IMR-90 (cell line): ENCODE data around the gene ADGRA1. TPM values are rescaled to one million over a fixed set of nuclear protein-coding genes. Genes with fewer than 3 reads are reported as not detected.

ENCODE experiments used
- ATAC-seq: fragments of 200-7000 bp; cut with Tn5 transposase; 2 replicates; pipeline ENCODE4 v1.9.1; 2020; ENCODE audit warnings: low read depth, mild to moderate bottlenecking, moderate library complexity
- BruUV-seq: library from RNA; stranded (reverse); fragments of 400-500 nt; replicated peaks from 2 replicates; lab custom pipeline; 2021; lab: Mats Ljungman, UMichigan
- CTCF ChIA-PET: fragments of 300-600 bp; formaldehyde crosslinking; extraction: SDS; loops from one replicate; lab custom pipeline; 2021; ENCODE audit warnings: antibody characterized with exemption; lab: Yijun Ruan, JAX
- POLR2A ChIA-PET: fragments of 300-600 bp; sonication (Branson Sonifier 250); formaldehyde crosslinking; loops from one replicate; lab custom pipeline; 2022; ENCODE audit warnings: antibody characterized with exemption; ENCODE audit not compliant: unreplicated experiment; lab: Charles Lee
- DNase-seq: peaks from one replicate; pipeline ENCODE4 v3.0.0; 2013
- H2AFZ ChIP-seq: replicated peaks from 2 replicates; pipeline ENCODE3; 2013; ENCODE audit warnings: low read length, mild to moderate bottlenecking; ENCODE audit not compliant: poor library complexity
- H2AK5ac ChIP-seq: 2 replicates; pipeline ENCODE4 v1.6.1; 2013; ENCODE audit warnings: low read depth, low read length, inconsistent platforms
- H2AK9ac ChIP-seq: replicated peaks from 2 replicates; pipeline ENCODE3; 2013; ENCODE audit warnings: mild to moderate bottlenecking, low read depth, low read length, moderate library complexity; ENCODE audit not compliant: poor library complexity
- H2BK120ac ChIP-seq: 2 replicates; pipeline ENCODE4 v1.6.1; 2013; ENCODE audit warnings: low read depth, low read length, inconsistent platforms
- H2BK15ac ChIP-seq: 3 replicates; pipeline ENCODE4 v1.6.1; 2013; ENCODE audit warnings: low read depth, low read length, inconsistent platforms
- H2BK20ac ChIP-seq: 2 replicates; pipeline ENCODE4 v1.6.1; 2013; ENCODE audit warnings: low read depth, mild to moderate bottlenecking, inconsistent platforms, low read length, moderate library complexity
- H2BK5ac ChIP-seq: 2 replicates; pipeline ENCODE4 v1.6.1; 2013; ENCODE audit warnings: mild to moderate bottlenecking, low read depth, low read length, inconsistent platforms; ENCODE audit not compliant: poor library complexity, severe bottlenecking
- H3K14ac ChIP-seq: replicated peaks from 2 replicates; pipeline ENCODE4 v1.6.1; 2013; ENCODE audit warnings: low read depth, low read length, inconsistent platforms
- H3K18ac ChIP-seq: 2 replicates; pipeline ENCODE4 v1.6.1; 2013; ENCODE audit warnings: low read depth, low read length, control low read depth
- H3K23ac ChIP-seq: 2 replicates; pipeline ENCODE4 v1.6.1; 2013; ENCODE audit warnings: low read depth, low read length, inconsistent platforms
- H3K27ac ChIP-seq: 2 replicates; pipeline ENCODE4 v1.5.1; 2013; ENCODE audit warnings: mild to moderate bottlenecking, control low read depth, low read length; ENCODE audit not compliant: insufficient read depth
- H3K27me3 ChIP-seq: 2 replicates; pipeline ENCODE4 v1.6.1; 2013; ENCODE audit warnings: low read length; ENCODE audit not compliant: control insufficient read depth, insufficient read depth
- H3K36me3 ChIP-seq: 2 replicates; pipeline ENCODE4 v1.6.1; 2013; ENCODE audit warnings: low read length, mixed read lengths; ENCODE audit not compliant: control insufficient read depth, insufficient read depth
- H3K4ac ChIP-seq: 2 replicates; pipeline ENCODE4 v1.6.1; 2013; ENCODE audit warnings: low read depth, low read length, inconsistent platforms
- H3K4me1 ChIP-seq: 2 replicates; pipeline ENCODE4 v1.6.1; 2013; ENCODE audit warnings: low read length, mixed read lengths; ENCODE audit not compliant: control insufficient read depth, insufficient read depth
- H3K4me2 ChIP-seq: 2 replicates; pipeline ENCODE4 v1.6.1; 2013; ENCODE audit warnings: low read depth, mild to moderate bottlenecking, control low read depth, low read length, moderate library complexity
- H3K4me3 ChIP-seq: 2 replicates; pipeline ENCODE4 v1.5.1; 2013; ENCODE audit warnings: low read depth, mild to moderate bottlenecking, control low read depth, low read length, moderate library complexity; ENCODE audit not compliant: insufficient read depth
- H3K56ac ChIP-seq: 2 replicates; pipeline ENCODE4 v1.6.1; 2013; ENCODE audit warnings: low read length, inconsistent platforms; ENCODE audit not compliant: insufficient read depth; ENCODE audit errors: extremely low read depth
- H3K79me1 ChIP-seq, 2 experiments: 2 replicates each; pipeline ENCODE4 v1.6.1; 2013; ENCODE audit warnings: low read length in 2 of 2, inconsistent platforms in 1 of 2, low read depth in 1 of 2
- H3K9ac ChIP-seq: 2 replicates; pipeline ENCODE4 v1.6.1; 2013; ENCODE audit warnings: low read depth, low read length, control low read depth
- H3K9me1 ChIP-seq: 2 replicates; pipeline ENCODE4 v1.6.1; 2013; ENCODE audit warnings: low read length, inconsistent platforms; ENCODE audit not compliant: insufficient read depth
- H3K9me3 ChIP-seq: 2 replicates; pipeline ENCODE4 v1.6.1; 2013; ENCODE audit warnings: low read length; ENCODE audit not compliant: control insufficient read depth, insufficient read depth
- H4K20me1 ChIP-seq: 2 replicates; pipeline ENCODE4 v1.6.1; 2013; ENCODE audit warnings: low read length, inconsistent platforms; ENCODE audit not compliant: insufficient read depth
- H4K5ac ChIP-seq: 2 replicates; pipeline ENCODE4 v1.6.1; 2013; ENCODE audit warnings: mild to moderate bottlenecking, low read depth, low read length, control low read depth
- H4K8ac ChIP-seq, 2 experiments: 2 replicates each; pipeline ENCODE4 v1.6.1; 2013; ENCODE audit warnings: low read depth in 2 of 2, low read length in 2 of 2, control low read depth in 1 of 2, inconsistent platforms in 1 of 2
- H4K91ac ChIP-seq: 2 replicates; pipeline ENCODE4 v1.6.1; 2013; ENCODE audit warnings: low read depth, low read length, inconsistent platforms; ENCODE audit not compliant: insufficient read depth
- BHLHE40 ChIP-seq: fragments of 150-350 bp; IDR thresholded peaks from 2 replicates; pipeline ENCODE4 v1.6.1; 2016; ENCODE audit warnings: mild to moderate bottlenecking, low read depth, low read length
- CEBPB ChIP-seq: IDR thresholded peaks from 2 replicates; pipeline ENCODE4 v1.6.1; 2012; ENCODE audit warnings: low read depth, low read length, improper control_type of control experiment
- FOS ChIP-seq: fragments of 150-350 bp; IDR thresholded peaks from 2 replicates; pipeline ENCODE4 v1.6.1; 2016; ENCODE audit warnings: low read depth, low read length
- MAZ ChIP-seq: IDR thresholded peaks from 2 replicates; pipeline ENCODE4 v1.6.1; 2012; ENCODE audit warnings: low read depth, mild to moderate bottlenecking, low read length, improper control_type of control experiment, moderate library complexity, borderline replicate concordance
- MXI1 ChIP-seq: IDR thresholded peaks from 2 replicates; pipeline ENCODE4 v1.6.1; 2012; ENCODE audit warnings: low read depth, mild to moderate bottlenecking, low read length, moderate library complexity, borderline replicate concordance
- POLR2A ChIP-seq: IDR thresholded peaks from 2 replicates; pipeline ENCODE4 v1.6.1; 2012; ENCODE audit warnings: mild to moderate bottlenecking, low read depth, low read length
- SMC3 ChIP-seq: fragments of 150-350 bp; IDR thresholded peaks from 2 replicates; pipeline ENCODE4 v1.6.1; 2016; ENCODE audit warnings: low read depth, mild to moderate bottlenecking, antibody characterized with exemption, low read length, moderate library complexity
- WGBS, 2 experiments: methylation state at CpG; one replicate each; pipeline versions ENCODE4 v1.1.5 to v1.1.7; 2013; ENCODE audit warnings: missing lambda C conversion rate in 2 of 2; ENCODE audit not compliant: insufficient read length in 1 of 2; ENCODE audit errors: extremely low coverage in 2 of 2; 5-methylcytosine and 5-hydroxymethylcytosine counted together
- dilution Hi-C: fragments of 300-500 bp; cut with HindIII; formaldehyde crosslinking; loops from one replicate; pipeline ENCODE4 v1.14.3; 2018; ENCODE audit warnings: low sequenced_read_pairs; ENCODE audit not compliant: unreplicated experiment
- in situ Hi-C: fragments of 300-500 bp; cut with MboI; formaldehyde crosslinking; loops from 3 replicates; pipeline ENCODE4 v1.14.3; 2019; ENCODE audit warnings: low sequenced_read_pairs, inconsistent platforms, mixed read lengths
- intact Hi-C: fragments of 100-400 bp; cut with micrococcal nuclease; formaldehyde crosslinking; loops from 2 replicates; pipeline ENCODE4 v1.10.0; 2022
- polyA plus RNA-seq, 3 experiments: library from polyadenylated mRNA; depleted of rRNA; stranded (reverse); fragments of >200 nt; gene quantifications; 2 replicates each; pipeline ENCODE4 v1.2.3, GENCODE V29; 2012; ENCODE audit warnings: low replicate concordance in 1 of 3
- total RNA-seq: library from RNA; depleted of rRNA; stranded (reverse); fragments of >200 nt; gene quantifications from 2 replicates; pipeline ENCODE4 v1.2.3, GENCODE V29; 2012
- TF ChIP-seq, protein P1 (sequence below): fragments of 150-350 bp; IDR thresholded peaks from 2 replicates; pipeline ENCODE4 v1.6.1; 2017; ENCODE audit warnings: mild to moderate bottlenecking, antibody characterized with exemption, low read length, low read depth
- TF ChIP-seq, protein P2 (sequence below): conservative IDR thresholded peaks from 2 replicates; pipeline ENCODE4 v1.5.1; 2012; ENCODE audit warnings: mild to moderate bottlenecking, low read depth, low read length, improper control_type of control experiment

ADGRA1 gene
- total and polyA plus RNA-seq, 2 of the 4 experiments (the other 2 are of a cell fraction) = not detected

GRCh38 chr10:133090654-133091053, 2.9 kb downstream of the ADGRA1 start:
- dilution Hi-C loops = no loop called here
- Histone ChIP-seq H4K5ac (no peak overlapping the region), H3K9ac (no peak overlapping the region), H3K27me3 (peaks cover 49% of the 10 kb centered on the region), H2AK5ac (no peak overlapping the region), H2BK120ac (no peak overlapping the region), H3K56ac (no peak overlapping the region), H2BK5ac (no peak overlapping the region), H3K14ac (no peak overlapping the region), H2AK9ac (no peak overlapping the region), H2BK15ac (no peak overlapping the region), H3K18ac (no peak overlapping the region), H3K36me3 (no peaks in the 10 kb centered on the region), H3K4me3 (no peak overlapping the region), H4K20me1 (no peaks in the 10 kb centered on the region), H3K9me3 (no peaks in the 10 kb centered on the region), H3K27ac (no peak overlapping the region), H4K91ac (no peak overlapping the region), H3K9me1 (no peaks in the 10 kb centered on the region), H3K79me1 (no peaks in the 10 kb centered on the region), H2AFZ (no peak overlapping the region), H3K4ac (no peak overlapping the region), H4K8ac (no peak overlapping the region), H3K4me1 (no peaks in the 10 kb centered on the region), H3K4me2 (no peak overlapping the region), H3K23ac (no peak overlapping the region), H2BK20ac (no peak overlapping the region)
- no TSS peak for BruUV-seq
- intact Hi-C loops = no loop called here
- POLR2A ChIA-PET = no interaction called here
- CTCF ChIA-PET = no interaction called here
- ATAC-seq (no peak), DNase-seq (no peak)
- in situ Hi-C loops = no loop called here
- TF ChIP-seq BHLHE40 (no peak), POLR2A (no peak), MXI1 (no peak), SMC3 (no peak), CEBPB (no peak), FOS (no peak), MAZ (no peak)
- TF ChIP-seq, protein P1, sequence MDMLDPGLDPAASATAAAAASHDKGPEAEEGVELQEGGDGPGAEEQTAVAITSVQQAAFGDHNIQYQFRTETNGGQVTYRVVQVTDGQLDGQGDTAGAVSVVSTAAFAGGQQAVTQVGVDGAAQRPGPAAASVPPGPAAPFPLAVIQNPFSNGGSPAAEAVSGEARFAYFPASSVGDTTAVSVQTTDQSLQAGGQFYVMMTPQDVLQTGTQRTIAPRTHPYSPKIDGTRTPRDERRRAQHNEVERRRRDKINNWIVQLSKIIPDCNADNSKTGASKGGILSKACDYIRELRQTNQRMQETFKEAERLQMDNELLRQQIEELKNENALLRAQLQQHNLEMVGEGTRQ = no peak
- TF ChIP-seq, protein P2, sequence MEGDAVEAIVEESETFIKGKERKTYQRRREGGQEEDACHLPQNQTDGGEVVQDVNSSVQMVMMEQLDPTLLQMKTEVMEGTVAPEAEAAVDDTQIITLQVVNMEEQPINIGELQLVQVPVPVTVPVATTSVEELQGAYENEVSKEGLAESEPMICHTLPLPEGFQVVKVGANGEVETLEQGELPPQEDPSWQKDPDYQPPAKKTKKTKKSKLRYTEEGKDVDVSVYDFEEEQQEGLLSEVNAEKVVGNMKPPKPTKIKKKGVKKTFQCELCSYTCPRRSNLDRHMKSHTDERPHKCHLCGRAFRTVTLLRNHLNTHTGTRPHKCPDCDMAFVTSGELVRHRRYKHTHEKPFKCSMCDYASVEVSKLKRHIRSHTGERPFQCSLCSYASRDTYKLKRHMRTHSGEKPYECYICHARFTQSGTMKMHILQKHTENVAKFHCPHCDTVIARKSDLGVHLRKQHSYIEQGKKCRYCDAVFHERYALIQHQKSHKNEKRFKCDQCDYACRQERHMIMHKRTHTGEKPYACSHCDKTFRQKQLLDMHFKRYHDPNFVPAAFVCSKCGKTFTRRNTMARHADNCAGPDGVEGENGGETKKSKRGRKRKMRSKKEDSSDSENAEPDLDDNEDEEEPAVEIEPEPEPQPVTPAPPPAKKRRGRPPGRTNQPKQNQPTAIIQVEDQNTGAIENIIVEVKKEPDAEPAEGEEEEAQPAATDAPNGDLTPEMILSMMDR = no peak
- 36% methylated on average over 4 of the region's 7 CpGs; no CpG with 5 or more reads in 1 of the 2 experiments for WGBS, 2 experiments
